Measurements from ENCODE around the gene SMCO4.

The SMCO4 gene

DNA sequence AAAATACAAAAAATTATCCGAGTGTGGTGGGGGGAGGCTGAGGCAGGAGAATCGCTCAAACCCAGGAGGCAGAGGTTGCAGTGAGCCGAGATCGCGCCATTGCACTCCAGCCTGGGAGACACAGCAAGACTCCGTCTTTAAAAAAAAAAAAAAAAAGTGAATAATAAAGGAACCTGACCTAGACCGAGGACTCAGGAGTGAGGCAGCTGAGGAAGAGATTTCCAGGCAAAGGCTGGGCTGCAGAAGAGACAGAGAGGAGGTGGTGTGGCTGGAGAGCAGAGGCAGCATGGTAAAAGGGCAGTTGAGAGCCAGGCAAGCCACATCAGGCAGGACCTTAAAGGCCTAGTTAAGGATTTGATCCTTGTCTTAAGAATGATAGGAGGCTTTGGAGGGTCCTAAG is 28.4 kb upstream of the SMCO4 start:
- no peak overlapping the region for H3K4me3 ChIP-seq (replicated peaks; ENCODE audit: low read depth, low read length)
- DNase-seq (ENCODE audit: low read depth): no peak
- TF ChIP-seq, protein P1, sequence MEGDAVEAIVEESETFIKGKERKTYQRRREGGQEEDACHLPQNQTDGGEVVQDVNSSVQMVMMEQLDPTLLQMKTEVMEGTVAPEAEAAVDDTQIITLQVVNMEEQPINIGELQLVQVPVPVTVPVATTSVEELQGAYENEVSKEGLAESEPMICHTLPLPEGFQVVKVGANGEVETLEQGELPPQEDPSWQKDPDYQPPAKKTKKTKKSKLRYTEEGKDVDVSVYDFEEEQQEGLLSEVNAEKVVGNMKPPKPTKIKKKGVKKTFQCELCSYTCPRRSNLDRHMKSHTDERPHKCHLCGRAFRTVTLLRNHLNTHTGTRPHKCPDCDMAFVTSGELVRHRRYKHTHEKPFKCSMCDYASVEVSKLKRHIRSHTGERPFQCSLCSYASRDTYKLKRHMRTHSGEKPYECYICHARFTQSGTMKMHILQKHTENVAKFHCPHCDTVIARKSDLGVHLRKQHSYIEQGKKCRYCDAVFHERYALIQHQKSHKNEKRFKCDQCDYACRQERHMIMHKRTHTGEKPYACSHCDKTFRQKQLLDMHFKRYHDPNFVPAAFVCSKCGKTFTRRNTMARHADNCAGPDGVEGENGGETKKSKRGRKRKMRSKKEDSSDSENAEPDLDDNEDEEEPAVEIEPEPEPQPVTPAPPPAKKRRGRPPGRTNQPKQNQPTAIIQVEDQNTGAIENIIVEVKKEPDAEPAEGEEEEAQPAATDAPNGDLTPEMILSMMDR (IDR thresholded peaks at IDR 0.05; ENCODE audit: low read length, missing control alignments): no peak

DNA sequence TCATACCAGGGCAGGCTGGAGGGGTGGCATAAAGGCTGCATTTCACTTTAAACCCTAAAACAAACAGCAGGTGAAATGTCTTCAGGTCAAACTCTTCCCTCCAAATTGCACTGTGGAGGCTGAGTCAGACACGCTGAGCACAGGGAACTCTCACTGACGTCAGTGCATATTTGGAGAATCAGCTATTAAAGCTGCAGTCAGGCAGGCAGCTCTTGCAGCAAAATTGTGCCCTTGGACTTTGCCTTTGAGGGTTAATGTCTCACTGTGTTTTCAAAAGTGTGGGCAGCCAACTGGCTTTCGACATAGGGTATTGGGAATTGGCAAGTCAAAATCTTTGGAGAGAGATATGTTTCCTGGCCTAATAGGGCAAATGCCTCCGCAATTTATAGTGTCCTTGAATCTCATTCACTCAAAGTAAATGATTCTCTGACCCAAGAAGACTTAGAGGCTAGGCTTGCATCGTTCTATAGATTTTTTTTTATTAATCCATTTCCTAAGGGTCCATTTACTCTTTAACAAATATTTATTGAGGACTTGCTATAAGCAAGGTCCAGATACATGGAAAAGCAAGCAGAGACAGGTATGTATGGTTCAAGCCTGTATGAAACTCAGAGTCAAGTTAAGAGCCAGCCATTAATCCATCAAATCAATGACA is 27.7 kb upstream of the SMCO4 start:
- H3K4me3 ChIP-seq (replicated peaks; ENCODE audit: low read depth, low read length): no peak overlapping the region
- DNase-seq (ENCODE audit: low read depth): peak; percentile 43
- TF ChIP-seq, protein P1 (IDR thresholded peaks at IDR 0.05; ENCODE audit: low read length, missing control alignments): no peak

DNA sequence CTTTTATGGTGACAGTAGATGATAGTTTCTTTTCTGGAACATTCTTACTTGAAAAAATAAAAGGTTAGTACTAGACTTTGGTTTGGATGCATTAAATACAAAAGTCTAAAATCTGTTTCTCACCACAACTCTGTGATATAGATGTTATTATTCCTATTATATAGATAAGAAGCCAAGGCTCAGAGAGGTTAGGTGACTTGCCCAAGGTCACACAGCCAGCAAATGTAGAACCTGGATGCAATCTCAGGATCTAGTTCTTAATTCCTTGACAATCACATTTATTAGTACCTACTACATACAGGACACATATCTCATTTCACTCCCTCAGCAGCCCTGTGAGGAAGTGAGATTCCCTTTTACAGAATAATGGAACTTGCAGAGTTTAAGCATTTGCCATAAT is 26.3 kb upstream of the SMCO4 start:
- no peak overlapping the region for H3K4me3 ChIP-seq (replicated peaks; ENCODE audit: low read depth, low read length)
- TF ChIP-seq, protein P1 (IDR thresholded peaks at IDR 0.05; ENCODE audit: low read length, missing control alignments): no peak
- no peak for DNase-seq (ENCODE audit: low read depth)

DNA sequence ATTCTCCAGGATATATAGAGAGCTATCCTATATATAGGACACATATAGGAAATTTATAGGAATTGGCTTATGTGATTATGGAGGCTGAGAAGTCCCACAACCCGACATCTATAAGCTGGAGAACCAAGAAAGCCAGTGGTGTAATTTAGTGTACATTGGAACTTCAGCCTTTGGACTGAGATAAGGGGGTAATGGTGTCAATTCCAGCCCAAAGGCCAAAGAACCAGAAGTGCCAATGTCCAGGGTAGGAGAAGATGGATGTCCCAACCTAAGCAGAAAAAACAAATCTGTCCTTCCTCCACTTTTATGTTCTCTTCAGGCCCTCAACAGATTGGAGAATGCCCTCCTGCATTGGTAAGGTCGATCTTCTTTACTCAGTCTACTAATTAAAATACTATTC is 25.5 kb upstream of the SMCO4 start:
- no peak overlapping the region for H3K4me3 ChIP-seq (replicated peaks; ENCODE audit: low read depth, low read length)
- no peak for DNase-seq (ENCODE audit: low read depth)
- TF ChIP-seq, protein P1 (IDR thresholded peaks at IDR 0.05; ENCODE audit: low read length, missing control alignments): no peak

DNA sequence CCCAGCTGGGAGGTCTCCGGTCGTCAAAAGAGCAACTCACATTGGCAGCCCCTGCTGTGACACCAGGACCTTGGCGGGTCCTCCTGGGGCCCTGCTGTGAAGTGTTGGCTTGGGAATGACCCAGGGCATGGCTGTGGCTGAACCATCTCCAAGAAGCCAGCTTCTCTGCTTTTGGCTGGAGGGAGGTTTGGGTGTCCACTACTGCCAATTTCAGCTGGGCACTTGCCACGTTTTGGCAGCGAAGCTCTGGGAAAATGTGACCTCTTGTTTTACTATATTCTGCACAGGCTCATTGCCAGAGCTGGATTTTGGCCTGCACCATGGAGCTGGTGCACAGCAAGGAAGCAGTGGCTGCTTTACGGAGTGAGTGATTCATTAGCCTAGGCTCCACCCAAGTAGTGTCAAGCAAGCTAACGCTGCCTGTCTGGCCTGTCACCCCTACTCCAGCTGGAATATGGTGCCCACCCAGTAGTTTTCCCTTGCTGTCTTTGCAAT is 24.3 kb upstream of the SMCO4 start:
- DNase-seq (ENCODE audit: low read depth): peak; percentile 3
- H3K4me3 ChIP-seq (replicated peaks; ENCODE audit: low read depth, low read length): no peak overlapping the region
- TF ChIP-seq, protein P1 (IDR thresholded peaks at IDR 0.05; ENCODE audit: low read length, missing control alignments): no peak

DNA sequence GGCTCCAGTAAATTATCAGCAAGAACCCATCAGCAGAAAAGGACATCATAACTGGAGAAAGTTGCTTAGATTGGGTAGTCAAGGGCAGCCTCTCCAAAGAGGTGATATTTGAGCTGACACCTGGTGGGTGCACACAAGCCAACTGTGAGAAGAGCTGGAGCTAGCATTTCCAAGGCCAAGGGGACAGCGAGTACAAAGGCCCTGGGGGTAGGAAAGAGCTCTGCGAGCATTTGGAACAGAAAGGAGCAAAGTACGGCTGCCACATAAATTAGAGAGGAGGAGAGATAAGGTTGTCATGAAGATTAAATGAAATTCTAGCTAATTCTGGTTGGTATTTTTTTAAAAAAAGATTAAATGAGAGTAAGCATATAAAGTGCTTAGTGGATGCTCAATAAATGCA is 21.7 kb upstream of the SMCO4 start:
- TF ChIP-seq, protein P1 (IDR thresholded peaks at IDR 0.05; ENCODE audit: low read length, missing control alignments): no peak
- H3K4me3 ChIP-seq (replicated peaks; ENCODE audit: low read depth, low read length): no peak overlapping the region
- no peak for DNase-seq (ENCODE audit: low read depth)

DNA sequence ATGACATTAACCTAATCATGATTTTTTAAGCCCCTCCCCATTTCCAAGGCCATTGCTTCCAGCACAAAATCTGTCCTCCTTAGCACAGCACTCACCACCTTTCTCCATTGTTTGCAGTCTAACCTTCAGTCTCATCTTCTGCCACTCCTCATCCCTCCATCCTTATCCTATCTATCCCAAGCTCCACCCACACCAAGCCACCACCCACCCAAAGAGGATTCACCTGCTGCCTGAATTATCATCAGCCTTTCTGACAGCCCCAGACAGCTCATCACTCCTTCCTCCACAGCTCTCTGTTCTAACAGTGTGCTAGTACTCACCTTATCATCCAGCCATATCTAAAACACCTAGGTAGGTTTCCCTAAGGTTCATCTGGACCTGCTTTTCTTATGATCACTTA is 20.7 kb upstream of the SMCO4 start:
- H3K4me3 ChIP-seq (replicated peaks; ENCODE audit: low read depth, low read length): no peak overlapping the region
- no peak for DNase-seq (ENCODE audit: low read depth)
- TF ChIP-seq, protein P1 (IDR thresholded peaks at IDR 0.05; ENCODE audit: low read length, missing control alignments): no peak
